SH-SY5Y (cell line): ENCODE results near the gene SMIM24.

Source experiments
- GATA2 ChIP-seq: IDR thresholded peaks from 2 replicates; pipeline ENCODE4 v1.6.1; 2011; ENCODE audit warnings: mild to moderate bottlenecking, low read depth, low read length
- GATA3 ChIP-seq: IDR thresholded peaks from 2 replicates; pipeline ENCODE4 v1.6.1; 2011; ENCODE audit warnings: low read depth, mild to moderate bottlenecking, low read length, moderate library complexity

The SMIM24 gene

DNA sequence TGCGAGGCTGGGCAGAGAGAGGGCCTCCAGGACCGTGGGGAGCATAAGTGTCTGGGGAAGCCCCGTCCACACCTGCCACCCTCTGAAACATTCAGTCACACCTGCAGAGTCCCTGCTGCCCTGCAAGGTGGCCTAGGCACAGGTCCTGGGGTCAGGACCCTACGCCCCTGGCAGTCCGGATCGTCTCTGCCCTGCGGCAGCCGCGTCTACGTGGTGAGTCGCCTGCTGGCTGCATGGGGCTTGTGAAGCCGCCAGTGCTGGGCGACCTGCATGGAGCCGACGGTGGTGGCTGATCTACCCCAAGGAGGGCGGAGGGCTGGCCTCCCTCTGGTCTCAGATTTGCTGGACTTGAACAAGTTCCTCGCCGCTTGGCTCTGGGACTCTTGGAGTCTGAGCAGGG is 38.8 kb upstream of the SMIM24 start:
- TF ChIP-seq GATA3 (no peak), GATA2 (no peak)

DNA sequence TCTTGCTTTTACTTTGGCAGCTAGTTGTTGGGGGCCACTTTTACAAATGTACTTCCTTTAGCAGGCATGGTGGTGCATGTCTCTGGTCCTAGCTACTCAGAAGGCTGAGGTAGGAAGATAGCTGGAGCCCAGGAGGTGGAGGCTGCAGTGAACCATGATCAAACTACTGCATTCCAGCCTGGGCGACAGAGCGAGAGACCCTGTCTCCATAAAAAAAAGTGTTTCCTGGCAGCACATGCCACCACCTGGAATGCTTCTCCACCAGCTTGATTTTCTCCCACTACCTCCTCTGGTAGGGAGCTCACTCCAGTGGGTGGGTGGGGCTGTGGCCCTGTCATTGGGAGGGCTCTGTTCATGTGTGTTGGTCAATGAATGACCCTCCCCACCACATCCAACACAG is 38.3 kb upstream of the SMIM24 start:
- TF ChIP-seq GATA3 (no peak), GATA2 (no peak)

DNA sequence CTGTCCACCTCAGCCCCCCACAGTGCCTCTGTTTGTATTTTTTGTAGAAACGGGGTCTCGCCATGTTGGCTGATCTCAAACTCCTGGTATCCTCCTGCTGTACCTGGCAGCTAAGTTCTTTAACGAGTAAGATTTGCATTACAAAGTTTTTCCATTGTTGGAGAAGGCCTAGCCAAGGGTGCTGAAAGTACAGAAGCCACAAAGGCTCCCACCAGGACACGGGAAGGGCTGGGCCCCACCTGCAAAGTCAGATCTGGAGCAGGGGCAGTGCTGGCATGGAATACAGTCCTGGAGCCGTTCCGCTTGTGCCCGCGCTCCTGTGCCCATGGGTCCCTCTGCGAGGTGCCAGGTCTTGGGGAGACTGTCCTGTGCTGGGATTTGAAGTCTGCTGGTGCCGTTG is 37.9 kb upstream of the SMIM24 start:
- TF ChIP-seq GATA2 = no peak
- TF ChIP-seq GATA3 = no peak

GRCh38 chr19:3517638-3518037 is 37.3 kb upstream of the SMIM24 start:
- no peak for TF ChIP-seq GATA3
- no peak for TF ChIP-seq GATA2

- TF ChIP-seq GATA3 (no peak), GATA2 (no peak)
Measured at GRCh38 chr19:3516675-3517207, 36.4 kb upstream of the SMIM24 start.

DNA sequence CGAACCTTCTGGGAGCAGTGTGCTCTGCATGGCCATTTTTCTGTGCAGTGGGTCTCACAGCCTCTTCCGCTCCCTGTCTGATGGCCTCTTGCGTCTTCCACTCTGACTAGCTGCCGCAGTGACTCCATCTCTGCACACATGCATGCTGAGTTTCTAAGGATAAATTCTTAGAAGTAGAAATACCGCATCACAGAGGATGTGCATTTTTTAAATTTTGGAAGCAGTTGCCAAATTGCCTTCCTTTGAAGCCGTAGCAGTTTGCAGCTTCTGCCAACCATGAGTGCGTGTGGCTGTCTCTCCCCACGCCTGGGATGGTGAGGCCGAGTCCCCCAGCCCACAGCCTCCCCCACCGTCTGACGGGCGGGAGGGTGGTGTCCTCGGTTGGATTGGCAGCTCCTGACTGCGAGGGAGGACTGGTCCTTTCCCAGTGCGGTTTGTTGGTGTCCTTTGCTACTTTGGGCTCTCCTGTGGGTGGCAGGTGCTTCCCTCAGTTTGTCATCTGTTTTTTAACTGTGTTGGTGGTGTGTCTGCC is 35.6 kb upstream of the SMIM24 start:
- TF ChIP-seq GATA2 (no peak), GATA3 (no peak)

DNA sequence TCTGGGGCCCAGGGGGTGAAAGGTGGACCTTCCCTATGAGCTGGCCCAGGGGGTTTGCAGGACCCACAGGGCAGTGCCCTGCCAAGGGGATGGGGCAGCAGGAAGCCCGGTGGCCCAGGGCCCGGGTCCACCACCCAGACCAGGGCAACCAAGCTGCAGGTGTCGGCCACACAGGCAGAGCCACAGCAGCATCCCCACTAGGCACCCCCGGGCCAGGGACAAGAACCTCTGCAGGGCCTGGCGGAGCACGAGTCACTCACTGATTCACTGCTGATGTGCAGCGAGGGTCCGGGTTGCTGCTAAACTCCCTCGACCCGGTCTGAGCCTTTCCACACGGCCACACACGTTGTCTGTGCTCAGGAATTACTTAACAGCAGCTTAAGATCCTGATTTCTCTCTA is 34.6 kb upstream of the SMIM24 start:
- TF ChIP-seq GATA2 (no peak), GATA3 (no peak)

GRCh38 chr19:3513229-3514140 is 33.2 kb upstream of the SMIM24 start:
- TF ChIP-seq GATA3 = no peak
- no peak for TF ChIP-seq GATA2

DNA sequence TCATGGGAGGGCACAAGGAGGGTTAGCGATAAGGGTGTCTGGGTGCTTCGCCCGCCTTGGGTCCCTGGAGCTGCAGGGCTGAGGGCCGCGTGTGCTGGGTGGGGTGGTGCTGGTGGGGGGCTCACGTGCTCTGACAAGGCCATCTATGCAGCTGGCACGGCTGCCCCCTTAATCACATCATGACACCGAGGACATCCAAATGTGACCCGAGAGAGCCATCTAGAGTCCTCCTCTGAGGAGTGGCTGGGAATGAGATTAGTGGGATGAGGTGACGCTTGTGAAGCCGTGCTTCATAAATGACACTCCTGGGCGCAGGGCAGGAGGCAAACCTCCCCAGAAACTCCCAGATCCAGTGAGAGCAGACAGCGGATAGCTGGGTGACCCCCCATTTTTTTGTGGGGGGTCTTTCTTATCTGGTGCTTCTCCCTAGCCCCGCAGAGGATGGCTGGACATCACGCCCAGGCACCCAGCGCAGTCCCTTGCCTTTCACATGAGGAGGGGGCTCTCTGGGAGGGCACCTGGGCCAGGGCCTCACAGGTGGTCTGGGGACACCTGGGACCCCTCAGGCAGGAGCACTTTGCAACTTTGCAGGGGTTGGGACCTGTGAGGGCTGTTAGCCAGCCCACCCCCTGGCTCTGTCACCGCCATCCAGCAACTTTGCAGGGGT is 32.4 kb upstream of the SMIM24 start:
- TF ChIP-seq GATA2 (no peak), GATA3 (no peak)

- no peak for TF ChIP-seq GATA2
- no peak for TF ChIP-seq GATA3
Measured at GRCh38 chr19:3511506-3512251, 31.4 kb upstream of the SMIM24 start.

GRCh38 chr19:3510727-3511126 is 30.4 kb upstream of the SMIM24 start:
- TF ChIP-seq GATA2 = no peak
- TF ChIP-seq GATA3 = no peak

DNA sequence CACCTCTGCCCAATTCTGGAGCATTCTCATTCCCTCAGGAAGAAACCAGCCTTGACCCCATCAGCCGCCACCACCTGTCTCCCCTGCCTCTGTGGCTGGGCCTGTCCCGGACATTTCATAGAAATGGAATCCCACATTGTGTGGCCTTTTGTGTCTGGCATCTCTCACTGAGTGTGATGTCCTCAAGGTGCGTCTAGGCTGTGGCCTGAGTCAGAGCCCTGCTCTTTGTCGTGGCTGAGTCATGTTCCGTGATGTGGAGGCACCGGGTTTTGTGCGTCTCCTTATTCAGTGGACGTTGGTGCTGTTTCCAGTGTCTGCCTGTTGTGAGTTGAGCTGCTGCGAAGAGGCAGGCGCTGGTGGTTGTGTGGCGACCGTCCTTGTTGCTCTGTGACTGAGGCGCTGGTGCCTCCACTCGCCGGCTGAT is 29.3 kb upstream of the SMIM24 start:
- TF ChIP-seq GATA2 = no peak
- TF ChIP-seq GATA3 = no peak

- TF ChIP-seq GATA2 = no peak
- no peak for TF ChIP-seq GATA3
Measured at GRCh38 chr19:3508771-3509535, 28.6 kb upstream of the SMIM24 start.
